Measurements from ENCODE around the gene RPLP1.

The RPLP1 gene

GRCh38 chr15:69475769-69476358 is 23.2 kb downstream of the RPLP1 start (continued):
- TF ChIP-seq, protein P1, sequence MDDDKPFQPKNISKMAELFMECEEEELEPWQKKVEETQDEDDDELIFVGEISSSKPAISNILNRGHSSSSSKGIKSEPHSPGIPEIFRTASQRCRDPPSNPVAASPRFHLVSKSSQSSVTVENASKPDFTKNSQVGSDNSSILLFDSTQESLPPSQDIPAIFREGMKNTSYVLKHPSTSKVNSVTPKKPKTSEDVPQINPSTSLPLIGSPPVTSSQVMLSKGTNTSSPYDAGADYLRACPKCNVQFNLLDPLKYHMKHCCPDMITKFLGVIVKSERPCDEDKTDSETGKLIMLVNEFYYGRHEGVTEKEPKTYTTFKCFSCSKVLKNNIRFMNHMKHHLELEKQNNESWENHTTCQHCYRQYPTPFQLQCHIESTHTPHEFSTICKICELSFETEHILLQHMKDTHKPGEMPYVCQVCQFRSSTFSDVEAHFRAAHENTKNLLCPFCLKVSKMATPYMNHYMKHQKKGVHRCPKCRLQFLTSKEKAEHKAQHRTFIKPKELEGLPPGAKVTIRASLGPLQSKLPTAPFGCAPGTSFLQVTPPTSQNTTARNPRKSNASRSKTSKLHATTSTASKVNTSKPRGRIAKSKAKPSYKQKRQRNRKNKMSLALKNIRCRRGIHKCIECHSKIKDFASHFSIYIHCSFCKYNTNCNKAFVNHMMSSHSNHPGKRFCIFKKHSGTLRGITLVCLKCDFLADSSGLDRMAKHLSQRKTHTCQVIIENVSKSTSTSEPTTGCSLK (tag by site-specific recombination; IDR thresholded peaks at IDR 0.05) = no peak
- TF ChIP-seq, protein P2, sequence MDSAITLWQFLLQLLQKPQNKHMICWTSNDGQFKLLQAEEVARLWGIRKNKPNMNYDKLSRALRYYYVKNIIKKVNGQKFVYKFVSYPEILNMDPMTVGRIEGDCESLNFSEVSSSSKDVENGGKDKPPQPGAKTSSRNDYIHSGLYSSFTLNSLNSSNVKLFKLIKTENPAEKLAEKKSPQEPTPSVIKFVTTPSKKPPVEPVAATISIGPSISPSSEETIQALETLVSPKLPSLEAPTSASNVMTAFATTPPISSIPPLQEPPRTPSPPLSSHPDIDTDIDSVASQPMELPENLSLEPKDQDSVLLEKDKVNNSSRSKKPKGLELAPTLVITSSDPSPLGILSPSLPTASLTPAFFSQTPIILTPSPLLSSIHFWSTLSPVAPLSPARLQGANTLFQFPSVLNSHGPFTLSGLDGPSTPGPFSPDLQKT (IDR thresholded peaks at IDR 0.05; ENCODE audit: borderline replicate concordance, low read depth, low read length) = no peak
- TF ChIP-seq ZNF2 (tag by site-specific recombination; IDR thresholded peaks at IDR 0.05) (0 out of 2 replicates have a peak, but pooled peaks have one; percentile 29), ZNF169 (tag by site-specific recombination; IDR thresholded peaks at IDR 0.05) (no peak), ZXDB (tag by site-specific recombination; IDR thresholded peaks at IDR 0.05) (no peak), KLF7 (tag by site-specific recombination; IDR thresholded peaks at IDR 0.05; ENCODE audit: borderline replicate concordance) (no peak), FEZF1 (tag by site-specific recombination; IDR thresholded peaks at IDR 0.05) (no peak), PRDM4 (tag by site-specific recombination; IDR thresholded peaks at IDR 0.05) (no peak), ZNF514 (tag by site-specific recombination; IDR thresholded peaks at IDR 0.05) (no peak), ZNF701 (tag by site-specific recombination; IDR thresholded peaks at IDR 0.05) (no peak), MEIS1 (CRISPR knock-in tag; IDR thresholded peaks at IDR 0.05; ENCODE audit: borderline replicate concordance) (no peak), HOXC10 (CRISPR knock-in tag; IDR thresholded peaks at IDR 0.05) (no peak), ZNF19 (tag by site-specific recombination; IDR thresholded peaks at IDR 0.05; ENCODE audit: low read depth) (no peak), SCRT2 (tag by site-specific recombination; IDR thresholded peaks at IDR 0.05) (no peak), ZNF585B (tag by site-specific recombination; IDR thresholded peaks at IDR 0.05) (no peak), ZNF274 (IDR thresholded peaks at IDR 0.05; ENCODE audit: low read length) (no peak), ZNF274 (tag by site-specific recombination; IDR thresholded peaks at IDR 0.05; ENCODE audit: borderline replicate concordance) (no peak), ZNF354C (tag by site-specific recombination; IDR thresholded peaks at IDR 0.05; ENCODE audit: borderline replicate concordance, low read depth) (no peak), ZNF391 (tag by site-specific recombination; IDR thresholded peaks at IDR 0.05; ENCODE audit: borderline replicate concordance, low read depth) (no peak), GLIS1 (tag by site-specific recombination; IDR thresholded peaks at IDR 0.05) (peak; percentile 10; the same call in 1 of the 2 replicates), ZNF654 (tag by site-specific recombination; IDR thresholded peaks at IDR 0.05; ENCODE audit: low read depth) (peak; percentile 96), ATF2 (tag by site-specific recombination; IDR thresholded peaks at IDR 0.05; ENCODE audit: low read depth) (no peak), ZNF157 (tag by site-specific recombination; IDR thresholded peaks at IDR 0.05) (no peak), ZNF366 (tag by site-specific recombination; conservative IDR thresholded peaks at IDR 0.05) (peak; percentile 74), YY2 (tag by site-specific recombination; IDR thresholded peaks at IDR 0.05) (no peak), ZNF76 (tag by site-specific recombination; IDR thresholded peaks at IDR 0.05; ENCODE audit: borderline replicate concordance, low read depth) (no peak), ZFP69B (tag by site-specific recombination; IDR thresholded peaks at IDR 0.05) (no peak), TCF7L2 (IDR thresholded peaks at IDR 0.05; ENCODE audit: borderline replicate concordance, low read depth, low read length) (no peak), ZBTB1 (tag by site-specific recombination; IDR thresholded peaks at IDR 0.05) (no peak)
- TF ChIP-seq, protein P3, sequence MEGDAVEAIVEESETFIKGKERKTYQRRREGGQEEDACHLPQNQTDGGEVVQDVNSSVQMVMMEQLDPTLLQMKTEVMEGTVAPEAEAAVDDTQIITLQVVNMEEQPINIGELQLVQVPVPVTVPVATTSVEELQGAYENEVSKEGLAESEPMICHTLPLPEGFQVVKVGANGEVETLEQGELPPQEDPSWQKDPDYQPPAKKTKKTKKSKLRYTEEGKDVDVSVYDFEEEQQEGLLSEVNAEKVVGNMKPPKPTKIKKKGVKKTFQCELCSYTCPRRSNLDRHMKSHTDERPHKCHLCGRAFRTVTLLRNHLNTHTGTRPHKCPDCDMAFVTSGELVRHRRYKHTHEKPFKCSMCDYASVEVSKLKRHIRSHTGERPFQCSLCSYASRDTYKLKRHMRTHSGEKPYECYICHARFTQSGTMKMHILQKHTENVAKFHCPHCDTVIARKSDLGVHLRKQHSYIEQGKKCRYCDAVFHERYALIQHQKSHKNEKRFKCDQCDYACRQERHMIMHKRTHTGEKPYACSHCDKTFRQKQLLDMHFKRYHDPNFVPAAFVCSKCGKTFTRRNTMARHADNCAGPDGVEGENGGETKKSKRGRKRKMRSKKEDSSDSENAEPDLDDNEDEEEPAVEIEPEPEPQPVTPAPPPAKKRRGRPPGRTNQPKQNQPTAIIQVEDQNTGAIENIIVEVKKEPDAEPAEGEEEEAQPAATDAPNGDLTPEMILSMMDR (tag by site-specific recombination; IDR thresholded peaks at IDR 0.05) = peak; percentile 80
- TF ChIP-seq, protein P4, sequence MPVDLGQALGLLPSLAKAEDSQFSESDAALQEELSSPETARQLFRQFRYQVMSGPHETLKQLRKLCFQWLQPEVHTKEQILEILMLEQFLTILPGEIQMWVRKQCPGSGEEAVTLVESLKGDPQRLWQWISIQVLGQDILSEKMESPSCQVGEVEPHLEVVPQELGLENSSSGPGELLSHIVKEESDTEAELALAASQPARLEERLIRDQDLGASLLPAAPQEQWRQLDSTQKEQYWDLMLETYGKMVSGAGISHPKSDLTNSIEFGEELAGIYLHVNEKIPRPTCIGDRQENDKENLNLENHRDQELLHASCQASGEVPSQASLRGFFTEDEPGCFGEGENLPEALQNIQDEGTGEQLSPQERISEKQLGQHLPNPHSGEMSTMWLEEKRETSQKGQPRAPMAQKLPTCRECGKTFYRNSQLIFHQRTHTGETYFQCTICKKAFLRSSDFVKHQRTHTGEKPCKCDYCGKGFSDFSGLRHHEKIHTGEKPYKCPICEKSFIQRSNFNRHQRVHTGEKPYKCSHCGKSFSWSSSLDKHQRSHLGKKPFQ (tag by site-specific recombination; IDR thresholded peaks at IDR 0.05) = no peak

All from HEK293 (cell line).